Activated CD8-positive, alpha-beta memory T cell treated with anti-CD3 and anti-CD28 coated beads, Interleukin-2, amount 50 U/mL, for 48 hours (primary cell): Measurements from ENCODE around the gene C1D.

Experiments
- DNase-seq: peaks from one replicate; pipeline ENCODE4 v3.0.0-alpha.2; 2020

The C1D gene

GRCh38 chr2:68057658-68058396, 5.0 kb downstream of the C1D start:
- no peak for DNase-seq

DNA sequence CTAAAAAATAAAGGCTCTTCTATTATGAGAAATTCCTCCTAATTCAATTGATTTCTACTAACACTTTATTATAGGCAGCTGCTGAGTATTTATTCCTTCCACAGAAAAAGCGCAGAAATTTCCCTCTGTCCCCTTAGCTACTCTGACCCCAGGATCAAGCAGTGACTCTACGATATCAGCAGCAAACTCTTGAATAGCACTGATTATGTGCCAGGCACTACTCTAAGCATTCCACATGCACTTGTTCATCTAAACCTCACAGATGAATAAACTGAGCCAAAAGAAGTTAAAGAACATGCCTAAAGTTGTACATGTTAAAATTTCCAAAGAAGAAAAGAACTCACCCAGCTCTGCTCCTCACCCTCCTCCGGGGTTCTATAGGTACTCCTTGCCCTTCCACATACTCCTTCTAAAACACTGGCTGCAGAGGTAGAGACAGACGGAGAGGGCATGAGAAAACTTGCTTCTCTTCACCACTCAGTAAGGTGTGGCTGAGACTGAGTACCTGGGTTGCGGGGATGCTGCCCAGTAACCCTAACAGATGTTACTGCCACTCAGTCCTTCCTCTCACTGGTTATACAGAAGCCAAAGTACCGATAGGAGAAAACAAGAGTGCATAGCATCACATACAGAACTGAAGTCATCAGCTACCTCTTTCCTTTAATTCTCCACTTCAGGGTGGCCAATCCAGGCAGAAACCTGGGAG, 9.9 kb downstream of the C1D start:
- no peak for DNase-seq

DNA sequence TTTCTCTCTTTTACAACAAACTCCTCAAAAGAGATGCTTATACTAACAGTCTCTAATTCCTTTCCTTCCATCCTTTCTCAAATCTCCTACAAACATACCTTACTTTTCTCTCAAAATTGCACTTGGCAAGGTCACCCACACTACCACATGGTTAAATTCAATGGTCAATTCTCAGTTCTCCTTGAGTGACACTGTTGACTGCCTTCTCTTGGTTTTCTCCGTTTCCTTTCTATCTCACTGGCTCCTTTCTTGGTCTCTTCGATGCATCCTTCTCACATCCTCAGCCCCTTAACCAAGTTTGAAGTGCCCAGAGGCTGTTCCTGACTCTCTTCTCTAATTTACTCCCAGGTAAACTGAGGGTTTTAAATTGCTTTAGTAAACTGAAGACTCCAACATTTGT, 12.5 kb downstream of the C1D start:
- no peak for DNase-seq

GRCh38 chr2:68046642-68047240, 16.1 kb downstream of the C1D start:
- no peak for DNase-seq

DNA sequence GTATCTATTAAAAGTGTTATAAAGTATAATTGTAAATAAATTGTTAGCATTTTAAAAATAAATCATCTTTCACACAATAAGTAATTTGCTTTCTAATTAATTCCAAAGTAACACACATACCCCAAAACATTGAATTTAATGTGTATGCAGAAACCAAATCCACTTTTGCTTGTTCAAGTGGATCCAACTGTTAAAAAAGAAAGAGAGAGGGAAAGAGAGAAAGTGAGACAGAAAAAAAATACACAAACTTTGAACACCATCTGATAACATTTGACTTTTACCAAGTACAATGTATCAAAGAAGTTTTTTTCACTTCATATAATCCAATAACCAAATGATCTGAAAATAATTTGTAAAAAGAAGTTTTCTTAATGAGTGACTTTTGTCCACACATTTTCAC, 16.6 kb downstream of the C1D start:
- DNase-seq: no peak

- no peak for DNase-seq
These were observed 17.5 kb downstream of the C1D start for GRCh38 chr2:68045342-68045741.

- DNase-seq: no peak
These were observed 18.7 kb downstream of the C1D start for GRCh38 chr2:68044099-68044498.

- DNase-seq: no peak
These were observed 19.1 kb downstream of the C1D start for GRCh38 chr2:68043695-68044094.

DNA sequence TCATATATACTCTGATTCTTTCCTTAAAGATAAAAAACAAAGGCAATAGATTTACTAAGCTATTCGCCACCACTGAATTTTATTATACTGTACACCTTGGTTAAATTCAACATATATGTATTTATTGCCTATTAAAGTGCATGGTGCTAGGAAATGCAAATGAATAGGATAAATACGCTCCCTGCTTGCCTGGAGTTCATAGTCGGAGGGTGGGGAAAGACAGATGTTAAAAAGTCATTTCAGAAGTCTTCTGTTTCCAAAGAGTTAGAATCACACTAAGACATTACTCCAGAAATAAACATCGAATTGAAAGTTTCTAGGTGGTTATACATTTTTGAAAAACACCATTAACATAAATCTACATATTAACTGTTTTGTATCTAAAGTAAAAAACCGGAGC, 19.8 kb downstream of the C1D start:
- DNase-seq: no peak

DNA sequence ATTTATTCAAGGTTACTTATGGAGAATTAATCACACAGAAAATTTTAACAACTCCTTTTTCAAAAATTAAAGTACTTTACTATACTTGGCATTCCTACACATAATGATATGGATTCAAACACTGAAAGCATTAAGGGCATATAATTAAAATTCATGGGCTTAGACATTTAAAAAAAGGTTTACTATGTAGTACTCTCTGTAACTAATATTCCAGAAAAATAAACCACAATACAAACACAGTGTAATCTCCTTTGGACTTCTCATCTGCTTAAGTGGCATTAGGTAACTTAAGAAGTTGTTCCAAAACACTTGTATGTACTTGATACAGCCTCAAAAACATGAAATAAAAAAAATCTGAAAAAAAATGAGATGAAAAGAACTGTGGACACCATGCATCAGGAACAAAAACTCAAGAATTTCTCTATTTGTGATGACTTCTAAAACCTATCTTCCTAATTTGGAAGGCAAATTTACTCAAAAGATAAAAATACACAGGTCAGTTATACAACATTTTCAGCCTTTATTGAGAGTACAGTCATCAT, 21.0 kb downstream of the C1D start:
- no peak for DNase-seq

GRCh38 chr2:68040078-68040477, 22.7 kb downstream of the C1D start:
- no peak for DNase-seq

GRCh38 chr2:68039317-68039716, 23.5 kb downstream of the C1D start:
- no peak for DNase-seq

- DNase-seq: no peak
These were observed 30.1 kb downstream of the C1D start for GRCh38 chr2:68032702-68033101.

- no peak for DNase-seq
These were observed 31.2 kb downstream of the C1D start for GRCh38 chr2:68031542-68032160.

DNA sequence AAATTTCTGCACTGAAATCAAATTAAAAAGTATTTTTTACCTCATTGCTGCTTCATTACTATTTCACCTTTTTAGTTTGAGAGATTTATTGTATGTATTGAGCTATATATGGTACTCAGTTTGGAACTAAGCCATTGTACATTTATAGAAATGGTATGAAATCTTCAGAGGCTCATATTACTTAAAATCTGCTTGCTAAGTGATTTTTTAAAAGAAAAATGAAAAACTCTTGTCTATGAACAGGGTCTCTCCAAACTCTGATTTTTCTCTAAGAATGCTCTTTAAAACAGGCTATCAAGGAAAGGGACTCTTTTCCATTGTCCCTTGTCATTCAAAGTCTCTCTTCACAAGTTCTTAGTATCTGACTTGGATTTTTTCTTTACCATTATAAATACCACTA, 31.8 kb downstream of the C1D start:
- DNase-seq: no peak

DNA sequence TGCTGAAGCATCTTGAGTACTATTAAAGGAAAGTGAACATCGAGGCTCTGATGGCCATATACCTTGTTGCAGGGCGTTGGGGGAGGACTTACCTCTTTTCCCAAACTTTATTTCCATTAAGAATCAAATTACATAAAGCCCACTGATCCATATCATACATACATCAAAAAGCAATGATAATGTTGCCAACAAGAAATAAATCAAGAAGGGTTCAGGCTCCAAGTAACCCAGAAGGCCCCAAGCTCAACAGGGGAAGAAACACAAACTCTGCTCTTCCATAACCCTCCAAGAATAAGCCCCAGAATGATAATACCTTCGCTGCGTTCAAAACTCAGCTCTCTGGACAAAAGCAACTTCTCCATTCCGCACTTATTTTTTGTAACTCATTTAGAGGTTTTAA, 32.3 kb downstream of the C1D start:
- DNase-seq: no peak

DNA sequence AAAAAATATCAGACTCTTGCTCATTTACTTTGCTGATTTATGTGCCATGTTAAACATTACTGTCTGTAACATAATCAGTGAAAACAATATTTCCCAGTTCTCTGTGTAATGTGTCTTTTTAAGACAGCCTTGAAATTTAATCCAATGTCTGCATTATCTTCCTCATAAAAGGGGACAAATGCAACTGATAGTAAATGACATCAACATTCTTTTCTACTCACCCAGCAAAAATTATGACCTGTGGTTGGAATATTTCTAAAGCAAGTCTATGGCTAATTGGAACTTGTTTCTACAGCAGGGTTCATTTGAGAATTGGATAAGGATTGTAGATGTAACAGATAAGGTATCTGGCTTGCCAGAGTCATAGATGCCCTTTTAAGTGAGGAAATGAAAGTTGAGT, 34.8 kb downstream of the C1D start:
- no peak for DNase-seq

- no peak for DNase-seq
These were observed 38.4 kb downstream of the C1D start for GRCh38 chr2:68024450-68024849.

DNA sequence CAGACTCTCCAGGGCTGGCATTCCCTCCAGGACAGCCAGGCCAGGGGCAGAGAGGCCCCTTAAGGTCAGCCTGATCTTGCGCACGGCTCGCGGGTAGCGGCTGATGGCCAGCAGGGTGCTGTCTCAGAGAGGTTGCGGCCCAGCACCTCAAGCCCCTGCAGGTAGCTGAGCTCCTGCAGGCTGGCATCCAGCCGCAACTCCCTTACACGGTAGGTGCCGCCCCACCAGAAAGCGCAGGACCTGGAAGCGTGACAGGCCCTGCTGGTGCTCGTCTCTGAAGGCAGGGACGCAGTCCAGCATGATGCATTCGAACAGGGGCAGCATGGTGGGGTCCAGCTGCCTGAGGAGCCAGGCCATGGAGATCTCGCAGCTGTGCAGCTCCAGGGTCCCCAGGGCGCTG, 38.9 kb downstream of the C1D start:
- DNase-seq: no peak

- DNase-seq: no peak
These were observed 44.1 kb downstream of the C1D start for GRCh38 chr2:68018727-68019126.

- no peak for DNase-seq
These were observed 53.3 kb downstream of the C1D start for GRCh38 chr2:68009526-68009925.

GRCh38 chr2:68000170-68000825, 62.5 kb downstream of the C1D start:
- DNase-seq: no peak

DNA sequence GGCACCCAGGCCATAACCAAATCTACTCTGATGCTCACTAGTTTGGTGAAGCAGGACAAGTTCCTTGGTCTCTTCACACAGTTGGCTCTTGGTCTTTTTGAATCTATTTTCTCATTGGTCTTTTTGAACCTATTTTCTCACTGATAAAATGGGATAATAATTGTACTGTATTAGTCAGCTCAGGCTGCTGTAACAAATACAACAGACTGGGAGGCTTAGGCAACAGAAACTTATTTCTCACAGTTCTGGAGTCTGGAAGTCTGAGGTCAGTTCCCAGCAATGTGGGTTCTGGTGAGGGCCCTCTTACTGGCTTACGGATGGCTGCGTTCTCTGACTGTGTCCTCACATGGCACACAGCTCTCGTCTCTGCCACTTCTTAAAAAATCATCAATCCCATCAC, 63.5 kb downstream of the C1D start:
- no peak for DNase-seq
